Endothelial cell of umbilical vein (primary cell): Measurements from ENCODE around the gene PRPSAP1. TPM values are rescaled to one million over a fixed set of nuclear protein-coding genes. Genes with fewer than 3 reads are reported as not detected.

Experiments used
- BruUV-seq: library from RNA; stranded (reverse); fragments of 400-500 nt; replicated peaks from 2 replicates; lab custom pipeline; 2021; lab: Mats Ljungman, UMichigan
- CTCF ChIA-PET: fragments of 300-600, 350-600 bp; sonication (Branson Sonifier 250); formaldehyde crosslinking; loops from one replicate; lab custom pipeline; 2021; ENCODE audit warnings: antibody characterized with exemption, inconsistent platforms; lab: Charles Lee
- POLR2A ChIA-PET: fragments of 300-600, 350-600 bp; sonication (Branson Sonifier 250); formaldehyde crosslinking; loops from one replicate; lab custom pipeline; 2021; ENCODE audit warnings: antibody characterized with exemption, inconsistent platforms; lab: Charles Lee
- DNase-seq: peaks from one replicate; pipeline ENCODE4 v3.0.0-alpha.2; 2011; ENCODE audit warnings: low read depth, low spot score
- FAIRE-seq: peaks from 2 replicates; lab custom pipeline; 2011; peaks lifted over from hg19 to GRCh38; lab: Jason Lieb, UNC
- H2AFZ ChIP-seq: 2 replicates; pipeline ENCODE4 v1.6.0; 2012; ENCODE audit warnings: low read depth, low read length, control low read depth, inconsistent platforms
- H3K27ac ChIP-seq: 2 replicates; pipeline ENCODE4 v1.5.1; 2011; ENCODE audit warnings: low read depth, mild to moderate bottlenecking, control low read depth, low read length, moderate library complexity; ENCODE audit not compliant: insufficient read depth
- H3K27me3 ChIP-seq, 2 experiments: 2 replicates each; pipeline versions ENCODE4 v1.6.0 to v1.6.1; 2011; ENCODE audit warnings: low read length in 2 of 2, mixed read lengths in 1 of 2; ENCODE audit not compliant: control insufficient read depth in 2 of 2, insufficient read depth in 2 of 2
- H3K36me3 ChIP-seq, 2 experiments: 2 replicates in 1 of 2; 3 replicates in 1 of 2; pipeline ENCODE4 v1.5.1; 2011; ENCODE audit warnings: low read length in 2 of 2, mild to moderate bottlenecking in 1 of 2, moderate library complexity in 1 of 2; ENCODE audit not compliant: control insufficient read depth in 2 of 2, insufficient read depth in 2 of 2; ENCODE audit errors: extremely low read depth in 1 of 2
- H3K4me1 ChIP-seq: 3 replicates; pipeline ENCODE4 v1.5.1; 2011; ENCODE audit warnings: mild to moderate bottlenecking, low read length; ENCODE audit not compliant: control insufficient read depth, insufficient read depth; ENCODE audit errors: extremely low read depth
- H3K4me2 ChIP-seq: 2 replicates; pipeline ENCODE4 v1.6.1; 2011; ENCODE audit warnings: low read length, control low read depth, mixed read lengths; ENCODE audit not compliant: insufficient read depth
- H3K4me3 ChIP-seq, 3 experiments: fragments of 200-600 bp in 1 of 3; sonication (generic), shearing (Covaris generic) in 1 of 3; replicated peaks in 1 of 3; 2 replicates each; pipeline ENCODE4 v1.5.1; 2011 to 2016; ENCODE audit warnings: control low read depth in 3 of 3, low read length in 3 of 3, mild to moderate bottlenecking in 2 of 3, inconsistent platforms in 1 of 3, low read depth in 1 of 3, moderate library complexity in 1 of 3; ENCODE audit not compliant: insufficient read depth in 1 of 3
- H3K79me2 ChIP-seq: 2 replicates; pipeline ENCODE4 v1.6.0; 2012; ENCODE audit warnings: low read length, inconsistent platforms; ENCODE audit not compliant: control insufficient read depth, insufficient read depth
- H3K9ac ChIP-seq: replicated peaks from 2 replicates; pipeline ENCODE3; 2011; ENCODE audit warnings: low read length, control low read depth; ENCODE audit not compliant: insufficient read depth; ENCODE audit errors: extremely low read depth
- H3K9me1 ChIP-seq: replicated peaks from 3 replicates; pipeline ENCODE4 v1.6.0; 2011; ENCODE audit warnings: mild to moderate bottlenecking, low read length; ENCODE audit not compliant: control insufficient read depth, insufficient read depth; ENCODE audit errors: extremely low read depth
- H3K9me3 ChIP-seq: replicated peaks from 2 replicates; pipeline ENCODE4 v1.5.1; 2012; ENCODE audit warnings: low read length, inconsistent platforms; ENCODE audit not compliant: control insufficient read depth, insufficient read depth
- H4K20me1 ChIP-seq: replicated peaks from 2 replicates; pipeline ENCODE3; 2011; ENCODE audit warnings: mild to moderate bottlenecking, low read length; ENCODE audit not compliant: control insufficient read depth, insufficient read depth; ENCODE audit errors: extremely low read depth
- EZH2 ChIP-seq: IDR thresholded peaks from 2 replicates; pipeline ENCODE4 v1.6.1; 2012; ENCODE audit warnings: borderline replicate concordance, low read depth, mild to moderate bottlenecking, moderate library complexity, low read length, inconsistent platforms; ENCODE audit not compliant: severe bottlenecking
- FOS ChIP-seq: IDR thresholded peaks from 2 replicates; pipeline ENCODE4 v1.6.1; 2011; ENCODE audit warnings: mild to moderate bottlenecking, low read length, moderate library complexity, borderline replicate concordance; ENCODE audit not compliant: insufficient read depth
- GATA2 ChIP-seq: IDR thresholded peaks from 2 replicates; pipeline ENCODE4 v1.7.0; 2011; ENCODE audit warnings: low read depth, mild to moderate bottlenecking, moderate library complexity, mixed read lengths, low read length; ENCODE audit not compliant: insufficient read length, insufficient read depth
- JUN ChIP-seq: IDR thresholded peaks from 2 replicates; pipeline ENCODE4 v1.6.1; 2011; ENCODE audit warnings: borderline replicate concordance, low read depth; ENCODE audit not compliant: insufficient read length, insufficient read depth
- MAX ChIP-seq: IDR thresholded peaks from 2 replicates; pipeline ENCODE4 v1.6.1; 2011; ENCODE audit not compliant: insufficient read depth, insufficient read length
- MYC ChIP-seq: IDR thresholded peaks from one replicate; pipeline ENCODE4 v1.6.1; 2011; ENCODE audit warnings: mild to moderate bottlenecking, low read depth, low read length
- POLR2A ChIP-seq: IDR thresholded peaks from 2 replicates; pipeline ENCODE4 v1.6.1; 2012; ENCODE audit warnings: low read depth, mild to moderate bottlenecking, control low read depth, low read length
- POLR2AphosphoS5 ChIP-seq: IDR thresholded peaks from 2 replicates; pipeline ENCODE4 v1.6.1; 2012; ENCODE audit warnings: low read depth, mild to moderate bottlenecking, control low read depth, low read length, moderate library complexity; ENCODE audit not compliant: insufficient read depth
- dilution Hi-C: fragments of 300-500 bp; cut with MboI; formaldehyde crosslinking; loops from one replicate; pipeline ENCODE4 v1.15.0; 2019; ENCODE audit warnings: low sequenced_read_pairs; ENCODE audit not compliant: extremely low pct_ligation_motif_present
- intact Hi-C: fragments of 100-400 bp; cut with micrococcal nuclease; formaldehyde crosslinking; loops from one replicate; pipeline ENCODE4 v1.10.0; 2022
- polyA plus RNA-seq, 4 experiments: library from polyadenylated mRNA; depleted of rRNA in 3 of 4; stranded (reverse) in 3 of 4; unstranded in 1 of 4; fragments of >200 nt; gene quantifications; 2 replicates each; pipeline versions ENCODE4 v1.2.1 to v1.2.3, GENCODE V29; 2011 to 2012; ENCODE audit warnings: missing spikeins in 1 of 4
- total RNA-seq: library from RNA; stranded (reverse); gene quantifications from 2 replicates; pipeline ENCODE4 v1.2.3, GENCODE V29; 2021
- TF ChIP-seq, protein P1 (sequence below), 2 donors: IDR thresholded peaks; 1 replicate in 1 of 2; 2 replicates in 1 of 2; pipeline ENCODE4 v1.5.1; 2011; ENCODE audit warnings: low read length in 2 of 2, mild to moderate bottlenecking in 2 of 2, moderate library complexity in 2 of 2, control low read depth in 1 of 2, inconsistent platforms in 1 of 2, low read depth in 1 of 2; ENCODE audit not compliant: insufficient read depth in 1 of 2; ENCODE audit errors: extremely low read depth in 1 of 2

The PRPSAP1 gene
- total and polyA plus RNA-seq, 2 donors (not counting 3 experiments of a cell fraction or from before 2014, with no cell fraction given), result 90.2 to 123 TPM

DNA sequence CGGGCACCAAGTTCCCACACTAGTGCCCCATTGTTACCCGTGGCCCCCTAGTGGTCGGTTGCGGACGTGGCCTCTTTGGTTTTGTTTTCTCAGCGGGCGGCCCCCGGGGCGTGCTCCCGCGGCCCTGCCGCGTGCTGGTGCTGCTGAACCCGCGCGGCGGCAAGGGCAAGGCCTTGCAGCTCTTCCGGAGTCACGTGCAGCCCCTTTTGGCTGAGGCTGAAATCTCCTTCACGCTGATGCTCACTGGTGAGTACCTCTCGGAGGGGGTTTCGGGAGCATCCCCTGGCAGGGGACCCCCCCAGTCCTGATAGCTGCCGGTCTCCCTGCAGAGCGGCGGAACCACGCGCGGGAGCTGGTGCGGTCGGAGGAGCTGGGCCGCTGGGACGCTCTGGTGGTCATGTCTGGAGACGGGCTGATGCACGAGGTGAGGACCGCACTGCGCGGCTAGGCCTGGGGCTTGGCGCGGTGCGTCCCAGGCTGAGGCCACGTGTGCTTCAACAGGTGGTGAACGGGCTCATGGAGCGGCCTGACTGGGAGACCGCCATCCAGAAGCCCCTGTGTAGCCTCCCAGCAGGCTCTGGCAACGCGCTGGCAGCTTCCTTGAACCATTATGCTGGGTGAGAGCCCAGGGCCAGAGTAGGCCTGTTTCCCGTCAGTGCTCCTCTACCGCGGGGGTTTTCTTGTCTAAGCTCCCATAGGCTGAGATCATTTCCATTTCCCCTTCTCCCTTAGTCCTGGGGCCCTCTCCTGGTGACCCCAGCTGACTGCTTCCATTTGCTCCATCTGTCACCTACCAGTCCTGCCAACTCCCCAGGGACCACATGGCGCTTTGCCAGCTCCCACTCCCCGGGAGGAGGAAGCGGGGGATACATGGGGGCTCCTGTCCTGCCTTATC lies 32.4 kb upstream of the PRPSAP1 start:
- TF ChIP-seq MYC, result peak; percentile 20
- TF ChIP-seq FOS, result no peak
- TF ChIP-seq, protein P1, sequence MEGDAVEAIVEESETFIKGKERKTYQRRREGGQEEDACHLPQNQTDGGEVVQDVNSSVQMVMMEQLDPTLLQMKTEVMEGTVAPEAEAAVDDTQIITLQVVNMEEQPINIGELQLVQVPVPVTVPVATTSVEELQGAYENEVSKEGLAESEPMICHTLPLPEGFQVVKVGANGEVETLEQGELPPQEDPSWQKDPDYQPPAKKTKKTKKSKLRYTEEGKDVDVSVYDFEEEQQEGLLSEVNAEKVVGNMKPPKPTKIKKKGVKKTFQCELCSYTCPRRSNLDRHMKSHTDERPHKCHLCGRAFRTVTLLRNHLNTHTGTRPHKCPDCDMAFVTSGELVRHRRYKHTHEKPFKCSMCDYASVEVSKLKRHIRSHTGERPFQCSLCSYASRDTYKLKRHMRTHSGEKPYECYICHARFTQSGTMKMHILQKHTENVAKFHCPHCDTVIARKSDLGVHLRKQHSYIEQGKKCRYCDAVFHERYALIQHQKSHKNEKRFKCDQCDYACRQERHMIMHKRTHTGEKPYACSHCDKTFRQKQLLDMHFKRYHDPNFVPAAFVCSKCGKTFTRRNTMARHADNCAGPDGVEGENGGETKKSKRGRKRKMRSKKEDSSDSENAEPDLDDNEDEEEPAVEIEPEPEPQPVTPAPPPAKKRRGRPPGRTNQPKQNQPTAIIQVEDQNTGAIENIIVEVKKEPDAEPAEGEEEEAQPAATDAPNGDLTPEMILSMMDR (IDR thresholded peaks at IDR 0.05; ENCODE audit: extremely low read depth in 1 of 2, insufficient read depth in 1 of 2, low read depth in 1 of 2, low read length in 2 of 2), result peak; percentile 89 to 90
- TF ChIP-seq MAX, result peak; percentile 90
- TF ChIP-seq POLR2A, result no peak
- TF ChIP-seq POLR2AphosphoS5, result peak; percentile 57
- no peak for TF ChIP-seq EZH2
- no peak for TF ChIP-seq GATA2
- TF ChIP-seq JUN, result no peak
- peaks cover 37% of the 10 kb centered on the region for H3K79me2 ChIP-seq
- intact Hi-C loops (loop anchor here (1.0 to 2.0 kb wide), 3 partner anchors 16 to 71 kb away; no protein-coding TSS in a partner anchor), dilution Hi-C loops (no loop called here)
- FAIRE-seq, result peak; percentile 88
- H3K36me3 ChIP-seq, result peaks cover 0 to 4% of the 10 kb centered on the region in 2 experiments
- peak overlapping the region; percentile 97 for H3K9ac ChIP-seq
- no peaks in the 10 kb centered on the region for H3K9me1 ChIP-seq
- H3K27ac ChIP-seq, result peak overlapping the region; percentile 97
- peak overlapping the region; percentile 54 to 68 (median 65) for H3K4me3 ChIP-seq
- peak; percentile 78 for DNase-seq
- peaks cover 26% of the 10 kb centered on the region for H3K4me1 ChIP-seq
- H3K4me2 ChIP-seq, result peak overlapping the region; percentile 67
- H2AFZ ChIP-seq, result no peak overlapping the region
- no peaks in the 10 kb centered on the region for H4K20me1 ChIP-seq
- ChIA-PET POLR2A (interaction anchor here (0.6 to 3.1 kb wide), 5 partner anchors 12 to 92 kb away, joined by 3 to 13 read pairs (median 8); partner anchors contain the start of gene PRPSAP1), CTCF (interaction anchor here (0.7 to 8.1 kb wide), 15 partner anchors 10 to 107 kb away, joined by 3 to 106 read pairs (median 11); partner anchors contain the start of genes PRPSAP1 and QRICH2)
- no TSS peak for BruUV-seq
- H3K27me3 ChIP-seq, result no peaks in the 10 kb centered on the region
- no peaks in the 10 kb centered on the region for H3K9me3 ChIP-seq
